ENCODE data around the gene CAMK2B.

The CAMK2B gene

GRCh38 chr7:44286618-44287487, 38.5 kb downstream of the CAMK2B start:
- no peak for DNase-seq (ENCODE audit: low spot score)

GRCh38 chr7:44286182-44286617, 39.2 kb downstream of the CAMK2B start:
- DNase-seq (ENCODE audit: low spot score): no peak

GRCh38 chr7:44285561-44285960, 39.8 kb downstream of the CAMK2B start:
- DNase-seq (ENCODE audit: low spot score): no peak

GRCh38 chr7:44284881-44285541, 40.4 kb downstream of the CAMK2B start:
- DNase-seq (ENCODE audit: low spot score): no peak

- no peak for DNase-seq (ENCODE audit: low spot score)
Observed at GRCh38 chr7:44284216-44284615, 41.2 kb downstream of the CAMK2B start.

- DNase-seq (ENCODE audit: low spot score): no peak
Observed at GRCh38 chr7:44283381-44284211, 41.8 kb downstream of the CAMK2B start.

- DNase-seq (ENCODE audit: low spot score): no peak
Observed at GRCh38 chr7:44282601-44283171, 42.7 kb downstream of the CAMK2B start.

GRCh38 chr7:44281811-44282600, 43.4 kb downstream of the CAMK2B start:
- DNase-seq (ENCODE audit: low spot score): no peak

- no peak for DNase-seq (ENCODE audit: low spot score)
Observed at GRCh38 chr7:44280993-44281721, 44.2 kb downstream of the CAMK2B start.

- DNase-seq (ENCODE audit: low spot score): no peak
Observed at GRCh38 chr7:44280636-44280992, 44.8 kb downstream of the CAMK2B start.

- DNase-seq (ENCODE audit: low spot score): no peak
Observed at GRCh38 chr7:44279731-44280505, 45.5 kb downstream of the CAMK2B start.

- no peak for DNase-seq (ENCODE audit: low spot score)
Observed at GRCh38 chr7:44279286-44279685, 46.1 kb downstream of the CAMK2B start.

- DNase-seq (ENCODE audit: low spot score): no peak
Observed at GRCh38 chr7:44278451-44279161, 46.8 kb downstream of the CAMK2B start.

- no peak for DNase-seq (ENCODE audit: low spot score)
Observed at GRCh38 chr7:44277851-44278250, 47.5 kb downstream of the CAMK2B start.

GRCh38 chr7:44277391-44277790, 48.0 kb downstream of the CAMK2B start:
- no peak for DNase-seq (ENCODE audit: low spot score)

GRCh38 chr7:44276571-44277221, 48.7 kb downstream of the CAMK2B start:
- DNase-seq (ENCODE audit: low spot score): no peak

GRCh38 chr7:44275957-44276570, 49.3 kb downstream of the CAMK2B start:
- no peak for DNase-seq (ENCODE audit: low spot score)

GRCh38 chr7:44275146-44275545, 50.2 kb downstream of the CAMK2B start:
- no peak for DNase-seq (ENCODE audit: low spot score)
